ENCODE data around the gene UMODL1.

GRCh38 chr21:42037943-42038342, 33.2 kb upstream of the UMODL1 start:
- no peak for TF ChIP-seq CTCF (IDR thresholded peaks at IDR 0.05)
- TF ChIP-seq POLR2A (IDR thresholded peaks at IDR 0.05): no peak

All from testis (tissue), 2 donors.